Measurements from ENCODE around the gene PYGO1.
"Not testable (repeated sequence)": the region's sequence is repeated elsewhere in the genome, so short reads cannot be mapped to it uniquely, and the experiment has no call there.

The PYGO1 gene, protein sequence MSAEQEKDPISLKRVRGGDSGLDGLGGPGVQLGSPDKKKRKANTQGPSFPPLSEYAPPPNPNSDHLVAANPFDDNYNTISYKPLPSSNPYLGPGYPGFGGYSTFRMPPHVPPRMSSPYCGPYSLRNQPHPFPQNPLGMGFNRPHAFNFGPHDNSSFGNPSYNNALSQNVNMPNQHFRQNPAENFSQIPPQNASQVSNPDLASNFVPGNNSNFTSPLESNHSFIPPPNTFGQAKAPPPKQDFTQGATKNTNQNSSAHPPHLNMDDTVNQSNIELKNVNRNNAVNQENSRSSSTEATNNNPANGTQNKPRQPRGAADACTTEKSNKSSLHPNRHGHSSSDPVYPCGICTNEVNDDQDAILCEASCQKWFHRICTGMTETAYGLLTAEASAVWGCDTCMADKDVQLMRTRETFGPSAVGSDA

DNA sequence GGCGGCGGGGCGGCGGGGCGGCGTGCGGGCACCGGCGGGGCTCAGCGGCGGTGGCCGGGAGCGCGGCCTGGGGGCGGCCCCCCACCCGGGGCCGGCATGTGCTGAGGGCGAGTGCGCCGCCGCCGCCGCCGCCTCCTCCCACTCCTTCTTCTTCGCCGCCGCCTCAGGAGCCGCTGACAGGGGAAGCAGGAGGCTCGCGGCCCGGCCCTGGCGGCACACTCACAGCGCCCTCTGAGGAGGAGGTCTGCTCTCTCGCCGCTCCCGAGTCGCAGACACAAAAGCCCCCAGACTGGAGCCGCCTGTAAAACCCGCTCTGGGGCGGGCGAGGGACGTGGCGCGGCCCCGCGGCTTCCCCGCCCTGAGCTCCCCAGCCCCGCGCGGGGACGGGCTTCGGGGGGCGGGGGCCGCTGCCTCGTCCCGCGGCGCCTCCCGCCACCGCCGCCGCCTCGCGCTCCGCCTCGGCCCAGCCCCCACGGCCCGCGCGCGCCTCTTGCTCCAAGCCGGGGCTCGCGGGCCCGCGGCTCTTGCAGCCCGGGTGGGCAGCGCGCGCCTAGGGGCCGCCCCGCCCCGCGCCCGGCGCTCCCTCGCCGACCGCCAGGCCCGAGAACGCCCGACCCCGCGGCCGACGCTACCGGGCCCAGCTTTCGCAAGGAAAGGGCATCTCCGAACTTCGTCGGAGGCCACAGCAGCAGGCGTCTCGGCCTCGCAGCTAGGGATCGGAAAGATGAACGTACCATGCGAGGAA, at the start of gene PYGO1:
Gene PYGO1, minus strand, starts transcription at position 276 of the 745 bp plus-strand sequence. CDS start 462 bp downstream, outside the sequence.
- DNase-seq (ENCODE audit: low spot score) = peak; percentile 4

DNA sequence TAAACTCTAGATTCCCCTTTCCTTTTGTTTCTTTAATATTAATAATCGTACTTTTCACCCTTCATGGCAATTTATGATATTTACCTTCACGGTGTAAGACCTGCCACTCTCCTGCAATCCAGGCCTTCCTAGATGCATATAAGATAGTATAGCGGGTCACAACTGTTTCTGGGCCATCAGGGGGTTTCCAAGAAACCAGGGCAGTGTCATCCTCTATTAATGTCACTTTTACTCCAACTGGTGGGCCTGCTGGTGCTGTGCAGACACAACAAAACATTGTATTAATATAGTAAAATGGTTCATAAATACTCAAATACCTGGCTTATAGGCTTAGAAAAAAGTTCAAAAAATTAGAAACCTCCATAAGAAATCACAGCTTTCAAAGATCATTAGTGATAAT, 48.9 kb upstream of the PYGO1 start:
- no peak for DNase-seq (ENCODE audit: low spot score)

DNA sequence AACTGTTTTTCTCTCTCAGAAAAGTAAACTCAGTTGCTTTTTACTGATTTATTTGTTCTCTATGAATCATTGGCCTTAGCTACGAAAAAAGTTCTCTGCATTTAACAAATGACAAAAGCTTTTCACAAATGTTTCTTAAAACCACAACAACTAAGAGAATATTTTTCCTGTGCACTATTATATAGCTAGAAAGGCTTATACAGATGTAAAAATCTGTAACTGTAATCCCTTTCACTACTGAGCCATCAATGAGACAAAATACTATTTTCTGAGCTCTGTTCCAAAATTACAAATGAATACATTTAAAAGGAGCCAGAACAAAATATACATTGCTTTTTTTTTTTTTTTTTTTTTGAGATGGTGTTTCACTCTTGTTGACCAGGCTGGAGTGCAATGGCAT, 45.6 kb upstream of the PYGO1 start:
- DNase-seq (ENCODE audit: low spot score) = no peak

DNA sequence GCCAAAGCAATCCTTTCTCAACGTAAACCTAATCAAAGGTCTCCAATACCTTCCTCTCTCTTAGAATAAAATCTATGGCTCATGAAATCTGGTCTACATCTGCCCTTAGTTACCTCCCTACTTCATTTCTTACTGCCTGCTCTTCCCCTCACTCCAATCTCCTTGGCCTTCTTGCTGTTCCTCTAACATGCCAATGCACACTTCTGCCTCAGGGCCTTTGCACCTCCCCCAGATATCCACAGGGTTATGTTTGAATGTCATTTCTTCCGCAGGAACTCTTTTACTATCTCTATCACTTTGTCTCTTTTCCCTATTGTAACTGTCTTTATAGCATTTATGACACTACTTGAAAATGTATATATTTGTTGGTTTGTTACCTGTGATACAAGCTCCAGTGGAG, 44.3 kb upstream of the PYGO1 start:
- DNase-seq (ENCODE audit: low spot score) = no peak

DNA sequence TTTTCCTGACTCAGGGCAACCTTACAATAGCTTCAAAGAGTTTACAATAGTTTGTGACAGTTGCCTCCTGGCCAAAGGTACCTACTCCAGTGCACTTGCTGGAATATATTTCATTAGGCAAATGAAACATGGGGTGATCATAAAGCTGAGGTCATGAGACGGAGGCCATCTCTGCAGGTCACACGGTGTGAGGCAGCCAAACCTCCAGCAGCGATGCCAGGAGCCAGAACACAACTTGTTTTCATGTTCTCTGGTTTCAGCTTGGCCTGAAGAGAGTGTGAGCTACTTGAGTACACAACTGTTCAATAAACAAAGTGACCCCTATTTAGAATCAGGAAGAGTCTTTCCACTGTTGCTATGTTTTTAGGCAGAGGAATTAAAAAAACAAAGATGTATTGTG, 42.7 kb upstream of the PYGO1 start:
- DNase-seq (ENCODE audit: low spot score) = no peak

DNA sequence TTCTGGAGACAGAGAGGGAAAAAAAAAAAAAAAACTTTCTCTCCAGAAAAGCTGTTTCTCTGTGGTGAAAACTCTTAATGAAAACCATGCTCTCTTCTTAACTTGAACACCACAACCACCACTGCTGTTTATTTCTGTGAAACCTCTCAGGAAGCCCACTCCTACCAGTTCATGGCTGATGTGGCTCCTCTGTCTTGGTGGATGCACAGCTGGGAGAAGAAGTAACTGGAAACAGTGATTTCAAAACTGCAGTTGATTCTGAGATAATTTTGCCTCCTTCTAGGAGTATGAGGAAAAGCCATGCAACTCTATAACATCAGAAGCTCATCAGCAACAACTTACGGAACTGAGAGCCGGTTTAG, 40.2 kb upstream of the PYGO1 start:
- no peak for DNase-seq (ENCODE audit: low spot score)

DNA sequence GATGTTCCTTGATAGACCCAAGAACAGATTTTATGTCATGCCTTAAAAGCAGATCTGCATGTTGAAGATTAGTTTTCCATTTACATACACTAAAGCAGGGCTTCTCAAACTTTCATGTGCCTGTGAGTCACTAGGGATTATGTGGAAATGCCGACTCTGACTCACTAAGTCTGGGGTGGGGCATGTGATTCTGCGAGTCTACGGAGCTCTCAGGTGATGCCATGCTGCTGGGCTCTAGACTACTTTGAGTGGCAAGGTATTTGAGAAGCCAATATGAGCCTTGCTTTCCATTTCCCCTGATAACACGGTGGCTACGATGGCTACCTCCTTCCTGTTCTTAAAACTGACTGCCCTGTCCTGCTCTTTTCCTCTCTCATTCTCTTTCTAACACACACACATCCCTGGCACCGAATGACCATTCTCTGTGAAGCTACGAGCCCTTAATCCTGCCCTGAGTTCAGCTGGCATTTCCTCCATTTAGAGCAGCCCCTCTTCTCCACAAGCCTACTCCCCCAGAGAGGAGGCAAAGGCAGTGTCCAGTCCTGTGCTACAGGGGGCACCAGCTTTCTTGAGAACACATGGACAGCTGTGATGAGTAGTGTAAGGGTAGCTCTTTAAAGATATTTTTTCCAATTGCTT, 39.7 kb upstream of the PYGO1 start:
- DNase-seq (ENCODE audit: low spot score) = no peak

DNA sequence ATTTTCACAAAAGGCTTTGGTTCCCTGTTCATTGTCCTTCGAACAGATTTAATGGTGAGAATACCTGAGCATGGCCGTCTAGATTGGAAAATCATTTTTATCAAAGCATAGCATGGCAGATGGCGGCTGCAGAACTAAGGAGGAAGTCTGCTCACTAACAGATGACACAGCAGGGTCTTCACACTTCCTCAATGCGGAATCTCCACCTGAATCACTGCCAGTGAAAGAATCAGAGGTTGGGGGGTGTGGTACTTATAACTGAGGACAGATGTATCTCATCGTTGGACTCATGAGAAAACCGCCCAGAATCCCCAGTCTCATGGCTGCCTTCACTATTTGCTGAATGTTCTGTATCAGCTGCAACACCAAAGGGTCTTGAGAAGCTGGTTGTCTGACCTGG, 31.6 kb upstream of the PYGO1 start:
- DNase-seq (ENCODE audit: low spot score) = no peak

DNA sequence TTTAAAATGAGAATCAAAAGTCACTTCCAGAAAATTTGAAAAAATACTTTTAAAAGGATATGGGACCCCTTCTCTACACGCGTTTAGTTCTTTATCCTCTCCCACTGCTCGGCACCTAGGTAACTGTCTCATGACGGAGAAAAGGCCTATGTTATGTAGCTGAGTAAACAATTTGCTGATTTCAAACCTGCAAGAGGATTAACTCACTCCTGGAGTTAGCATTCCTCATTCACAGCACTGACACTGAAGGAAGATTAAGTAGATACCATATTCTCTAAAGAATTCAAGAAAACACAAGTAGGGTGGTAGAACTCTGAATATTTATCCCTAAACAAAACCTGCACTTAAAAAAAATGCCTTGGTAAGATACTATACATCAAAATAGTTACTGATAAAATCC, 30.2 kb upstream of the PYGO1 start:
- DNase-seq (ENCODE audit: low spot score) = no peak

DNA sequence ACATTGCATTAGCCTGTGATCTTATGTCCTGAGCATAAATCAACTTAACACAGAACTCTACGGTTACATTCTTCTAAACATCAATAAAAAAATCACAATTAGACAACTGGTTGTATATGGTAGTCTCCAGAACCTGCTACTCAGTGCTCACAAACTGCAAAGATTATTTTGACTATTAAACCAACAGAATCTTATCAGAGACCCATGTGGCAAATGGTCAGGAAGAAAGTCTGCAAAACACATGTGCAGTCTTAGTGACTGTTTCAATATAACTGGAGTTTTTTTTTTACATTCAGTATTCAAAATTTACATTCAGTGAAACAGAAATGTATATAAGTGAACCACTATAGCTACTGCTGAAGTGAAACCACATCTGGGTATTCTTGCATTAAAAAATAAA, 27.3 kb upstream of the PYGO1 start:
- DNase-seq (ENCODE audit: low spot score) = no peak

DNA sequence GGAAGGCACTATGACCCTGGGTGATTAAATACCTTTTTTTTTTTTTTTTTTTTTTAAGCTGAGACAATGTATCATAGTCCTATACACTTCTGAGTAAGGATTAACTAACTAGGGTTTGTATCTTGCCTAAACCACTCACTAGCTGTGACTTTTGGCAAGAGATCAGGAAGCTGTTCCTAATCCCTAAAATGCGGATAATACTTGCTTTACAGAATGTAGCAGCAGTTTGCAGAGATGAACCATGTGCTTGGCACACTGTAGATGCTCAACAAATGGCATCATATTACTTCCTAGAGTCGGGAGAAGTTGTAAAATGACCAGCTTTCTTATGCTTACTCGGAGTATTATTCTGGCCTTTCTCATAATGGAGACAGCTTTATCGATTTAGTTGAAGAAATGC, 25.6 kb upstream of the PYGO1 start:
- DNase-seq (ENCODE audit: low spot score) = no peak

DNA sequence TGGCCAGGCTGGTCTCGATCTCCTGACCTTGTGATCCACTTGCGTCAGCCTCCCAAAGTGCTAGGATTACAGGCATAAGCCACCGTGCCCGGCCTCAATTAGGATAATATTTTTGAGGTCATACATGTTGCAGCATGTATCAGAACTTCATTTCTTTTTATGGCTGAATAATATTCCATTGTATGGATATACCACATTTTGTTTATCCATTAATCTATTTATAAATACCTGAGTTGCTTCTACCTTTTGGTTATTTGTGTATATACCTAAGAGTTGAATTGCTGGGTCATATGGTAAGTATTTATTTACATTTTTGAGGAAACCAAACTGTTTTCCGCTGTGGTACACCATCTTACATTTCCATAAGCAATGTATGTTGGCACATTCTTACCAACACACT, 18.1 kb upstream of the PYGO1 start:
- DNase-seq (ENCODE audit: low spot score) = no peak

DNA sequence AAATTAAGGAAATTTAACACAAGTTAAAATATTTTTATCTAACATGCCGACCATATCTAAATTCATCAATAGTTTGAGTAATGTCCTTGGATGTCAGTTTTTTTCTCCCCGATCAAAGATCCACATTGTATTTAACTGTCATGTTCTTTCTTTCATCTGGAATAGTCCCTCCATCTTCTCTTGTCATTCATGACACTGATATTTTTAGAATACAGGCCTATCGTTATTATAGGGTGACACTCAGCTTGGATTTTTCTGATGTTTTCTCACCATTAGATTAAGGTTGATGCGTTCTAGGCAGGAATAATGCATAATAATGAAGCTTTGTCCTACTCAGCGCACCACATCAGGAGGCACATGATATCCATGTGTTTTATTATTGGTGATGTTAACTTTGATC, 13.2 kb upstream of the PYGO1 start:
- DNase-seq (ENCODE audit: low spot score) = no peak

DNA sequence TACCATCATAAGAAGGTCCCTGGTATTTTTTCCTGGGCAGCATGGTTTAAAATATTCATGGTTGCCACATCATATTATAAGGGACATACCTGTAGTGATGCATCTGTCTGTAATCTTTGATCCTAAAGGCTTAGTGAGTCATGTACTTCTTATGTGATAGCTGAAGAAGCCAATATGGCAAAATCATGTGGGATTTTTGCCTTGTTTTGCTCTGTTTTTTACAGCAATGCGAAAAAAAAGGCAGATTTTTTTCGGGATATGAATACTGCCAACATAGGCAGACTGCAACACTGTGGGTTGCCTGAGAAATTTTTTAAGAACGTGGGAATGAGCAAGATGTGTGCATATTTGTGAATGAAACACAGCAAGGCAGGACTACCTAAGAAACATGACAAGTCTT, 11.3 kb upstream of the PYGO1 start:
- DNase-seq (ENCODE audit: low spot score) = no peak

DNA sequence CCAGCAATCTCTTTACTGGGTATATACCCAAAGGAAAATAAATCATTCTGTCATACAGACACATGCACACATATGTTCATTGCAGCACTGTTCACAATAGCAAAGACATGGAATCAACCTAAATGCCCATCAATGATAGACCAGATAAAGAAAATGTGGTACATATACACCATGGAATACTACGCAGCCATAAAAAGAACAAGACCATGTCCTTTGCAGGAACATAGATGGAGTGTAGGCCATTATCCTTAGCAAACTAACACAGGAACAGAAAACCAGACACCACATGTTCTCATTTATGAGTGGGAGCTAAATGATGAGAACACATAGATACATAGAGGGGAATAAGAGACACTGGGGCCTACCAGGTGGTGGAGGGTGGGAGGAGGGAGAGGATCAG, 4.9 kb upstream of the PYGO1 start:
- not testable (repeated sequence) for DNase-seq (ENCODE audit: low spot score)

DNA sequence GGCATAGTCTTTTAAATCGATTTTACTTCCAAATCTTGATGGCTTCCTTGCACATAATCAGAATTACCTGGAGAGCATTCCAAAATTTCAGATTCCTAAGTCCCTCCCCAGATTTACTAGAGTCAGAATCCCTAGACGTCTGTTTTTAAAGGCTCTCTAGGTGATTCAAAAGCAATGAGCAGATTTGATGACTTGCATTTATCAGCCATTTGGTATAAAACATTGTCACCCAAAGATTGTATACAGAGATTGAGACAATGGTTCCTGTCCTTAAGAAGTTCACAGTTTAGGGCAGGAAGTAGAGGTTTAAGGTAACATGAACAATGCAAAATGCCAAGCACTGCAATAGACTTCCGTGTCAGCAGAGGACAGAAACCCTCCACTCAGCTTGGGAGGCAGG, 2.6 kb upstream of the PYGO1 start:
- DNase-seq (ENCODE audit: low spot score) = no peak

DNA sequence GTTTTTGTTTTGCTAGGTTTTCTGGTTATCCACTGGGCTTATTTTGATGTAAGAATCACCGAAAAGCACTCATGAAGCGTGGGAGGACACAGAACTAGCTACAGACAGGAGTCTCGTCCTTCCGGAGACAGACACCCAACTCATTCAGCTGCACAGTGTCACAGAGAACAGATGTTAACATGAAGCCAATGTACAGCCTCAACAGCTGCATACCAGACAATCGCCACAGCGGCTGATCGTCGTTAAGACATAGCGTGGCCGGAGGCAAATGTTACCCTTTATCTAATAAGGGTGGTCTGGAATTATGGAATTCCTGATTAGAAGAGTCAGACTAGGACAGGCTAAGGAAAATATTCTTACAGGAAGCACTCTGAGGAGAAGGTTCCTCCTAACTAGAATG, 1.1 kb upstream of the PYGO1 start:
- DNase-seq (ENCODE audit: low spot score) = no peak

DNA sequence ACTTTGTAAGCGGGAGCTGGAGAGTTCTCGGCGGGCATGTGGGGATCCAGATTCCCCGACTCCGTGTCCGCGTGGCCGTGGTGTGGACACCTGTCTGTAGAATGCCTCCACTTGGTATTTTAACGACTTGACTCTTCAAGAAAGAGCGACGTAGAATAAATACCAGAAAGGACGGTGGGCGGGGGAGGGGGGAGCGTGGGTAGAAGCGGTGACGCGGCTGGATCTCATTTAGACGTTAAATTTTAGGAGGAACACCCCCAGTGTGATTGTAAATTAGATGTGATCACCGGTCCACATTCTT, 620 bp upstream of the PYGO1 start:
- no peak for DNase-seq (ENCODE audit: low spot score)

DNA sequence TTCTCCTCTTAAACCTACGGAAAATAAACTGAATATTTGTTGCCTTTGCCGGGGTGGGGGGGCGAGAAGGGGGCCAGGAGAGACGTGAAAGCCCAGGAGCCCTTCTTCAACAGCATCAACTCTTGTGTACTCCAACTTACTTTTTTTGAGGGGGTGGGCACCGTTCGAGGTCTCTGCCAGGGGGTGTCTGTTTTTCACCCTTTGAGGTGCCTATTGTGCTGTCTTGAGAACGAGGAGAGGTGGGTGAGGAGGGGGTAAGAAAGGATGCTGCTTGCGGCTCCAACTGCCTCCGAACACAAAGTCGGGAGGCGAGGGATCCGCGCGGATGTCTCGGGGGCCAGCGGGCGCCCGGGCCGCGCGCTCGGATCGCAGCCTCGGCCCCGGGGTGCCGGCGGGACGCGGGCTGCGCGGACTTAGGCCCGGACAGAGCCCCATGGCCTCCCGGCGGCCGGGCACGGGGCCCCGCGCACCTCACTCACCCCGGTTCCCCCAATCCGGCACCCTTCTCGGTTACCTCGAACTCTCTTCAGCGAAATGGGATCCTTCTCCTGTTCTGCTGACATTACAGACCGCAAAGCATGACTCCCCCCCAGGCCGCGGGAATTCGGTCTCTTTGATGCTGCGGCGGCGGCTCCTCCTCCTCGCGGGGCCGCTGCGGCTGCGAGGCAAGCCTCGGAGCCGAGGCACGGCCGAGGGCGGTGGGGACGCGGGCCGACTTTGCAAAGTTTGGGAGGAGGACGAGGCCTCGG, 650 bp downstream of the PYGO1 start:
- DNase-seq (ENCODE audit: low spot score) = no peak

DNA sequence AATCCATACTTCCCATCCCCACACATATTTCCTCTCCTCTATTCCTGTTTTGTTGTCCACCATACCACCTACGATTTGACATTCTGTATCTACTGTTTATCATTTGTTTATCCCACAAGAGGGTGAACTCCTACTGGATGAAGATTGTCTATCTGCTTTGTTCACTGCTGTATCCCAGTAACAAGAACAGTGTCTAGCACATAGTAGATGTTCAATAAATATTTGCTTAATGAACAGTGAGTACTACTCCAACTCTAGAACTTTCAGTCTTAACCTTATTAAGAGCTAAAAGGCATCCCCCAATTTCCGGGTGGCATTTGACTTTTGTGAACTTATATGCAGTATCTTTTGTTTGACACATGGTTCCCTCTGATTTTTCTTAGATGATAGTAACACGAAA, 1.3 kb downstream of the PYGO1 start:
- DNase-seq (ENCODE audit: low spot score) = no peak

DNA sequence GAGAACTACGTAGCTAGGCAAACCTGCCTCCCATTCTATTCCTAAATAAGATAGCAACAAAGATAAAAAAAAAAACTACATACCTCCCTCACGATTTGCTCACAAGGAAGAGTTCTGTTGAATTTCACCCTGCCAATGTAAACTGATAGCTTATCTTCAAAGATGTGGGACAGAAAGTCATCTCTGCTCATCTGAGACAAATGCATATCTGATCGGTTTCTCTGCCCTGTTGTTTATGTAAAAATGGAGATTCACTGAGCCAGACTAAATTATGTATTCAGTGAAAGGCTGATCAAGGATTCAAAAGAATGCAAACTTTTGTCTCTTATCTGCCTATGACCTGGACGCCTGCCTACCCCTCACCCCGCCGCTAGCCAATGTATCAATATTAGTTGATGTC, 11.2 kb downstream of the PYGO1 start:
- no peak for DNase-seq (ENCODE audit: low spot score)

DNA sequence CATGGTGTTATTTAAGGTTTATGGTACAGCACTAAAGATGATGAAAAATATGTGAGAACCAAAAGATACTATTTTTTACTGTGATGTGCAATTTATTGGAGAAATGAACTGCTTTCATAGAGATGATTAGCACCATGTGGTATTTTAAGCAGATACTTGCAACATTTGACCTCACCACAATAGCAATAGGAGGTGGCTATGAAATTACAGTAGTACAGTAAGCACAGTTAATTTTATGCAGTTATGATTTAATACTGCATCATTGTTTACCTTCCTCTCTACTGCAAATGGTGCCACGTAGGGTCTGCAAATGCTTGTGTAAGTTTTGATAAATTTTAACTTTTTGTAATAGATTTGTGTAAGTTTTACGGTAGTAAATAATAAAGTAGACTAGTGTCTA, 14.0 kb downstream of the PYGO1 start:
- DNase-seq (ENCODE audit: low spot score) = no peak

DNA sequence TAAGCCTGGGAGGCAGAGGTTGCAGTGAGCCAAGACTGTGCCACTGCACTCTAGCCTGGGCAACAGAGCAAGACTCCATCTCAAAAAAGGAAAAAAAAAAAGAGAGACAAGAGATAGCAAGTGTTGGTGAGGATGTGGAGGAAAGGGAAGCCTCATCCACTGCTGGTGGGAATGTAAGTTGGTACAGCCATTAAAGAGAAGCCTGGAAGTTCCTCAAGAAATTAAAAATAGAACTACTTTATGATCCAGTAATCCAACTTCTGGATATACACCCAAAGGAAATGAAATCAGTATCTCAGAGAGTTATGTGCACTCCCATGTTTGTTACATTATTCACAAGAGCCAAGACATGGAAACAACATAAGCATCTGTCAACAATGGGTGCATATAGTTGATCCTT, 14.9 kb downstream of the PYGO1 start:
- no peak for DNase-seq (ENCODE audit: low spot score)

Measured in CD4-positive, alpha-beta T cell treated with Interleukin-15 for 4 hours (primary cell).